Glomerular visceral epithelial cell (primary cell): Measurements from ENCODE around the gene SLC19A2.
A peak's percentile ranks its signal among the peaks of the same experiment; 100 is the strongest.
"Not testable (repeated sequence)": the region's sequence is repeated elsewhere in the genome, so short reads cannot be mapped to it uniquely, and the experiment has no call there.

ENCODE experiments used
- DNase-seq: peaks from one replicate; pipeline ENCODE4 v3.0.0-alpha.2; 2016; ENCODE audit errors: extremely low spot score

The SLC19A2 gene

DNA sequence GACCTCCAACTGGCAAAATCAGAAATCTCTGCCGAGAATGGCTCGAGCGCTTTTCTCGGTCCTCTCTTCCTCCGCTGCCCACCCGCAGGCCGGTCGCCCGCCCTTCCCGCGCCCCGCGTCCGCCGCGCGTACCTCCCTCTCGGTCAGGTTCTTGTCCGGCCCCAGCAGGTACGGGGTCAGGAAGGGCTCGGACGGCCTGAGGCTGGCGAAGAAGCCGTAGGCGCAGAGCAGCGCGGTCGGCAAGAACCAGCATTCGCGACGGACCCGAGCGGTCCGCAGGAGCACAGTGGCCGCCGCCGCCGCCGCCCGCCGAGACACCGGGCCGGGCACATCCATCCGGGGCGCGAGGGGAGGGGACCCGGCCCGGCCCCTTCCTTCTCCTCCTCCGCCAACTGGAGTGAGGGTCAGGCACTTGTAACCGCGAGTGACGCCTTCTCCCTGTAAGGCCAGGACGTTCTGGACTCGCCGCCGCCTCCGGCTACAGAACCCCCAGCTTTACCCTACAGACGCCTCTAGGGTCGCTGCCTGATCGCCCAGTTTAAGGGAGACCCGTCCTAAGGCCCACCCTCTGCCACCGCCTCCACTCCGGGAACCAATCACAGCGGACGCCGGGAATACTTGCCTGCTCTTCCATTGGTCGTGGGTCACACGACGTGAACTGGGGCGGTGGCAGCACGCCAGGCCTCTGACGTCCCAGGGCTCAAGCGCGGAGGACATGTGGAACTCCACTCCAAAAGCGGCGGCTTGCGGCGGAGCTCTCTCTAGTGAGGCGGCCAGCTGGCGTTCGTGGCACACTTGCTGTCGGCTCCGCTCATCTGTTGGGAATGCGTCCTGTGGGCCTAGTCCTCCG, at the start of gene SLC19A2:
TSS of gene SLC19A2 (minus strand) at position 514 of the 850 bp plus-strand sequence. CDS start at position 336, 178 bp downstream.
- DNase-seq = peak; percentile 100

- no peak for DNase-seq
These were observed 48.9 kb upstream of the SLC19A2 start for GRCh38 chr1:169534653-169535052.

DNA sequence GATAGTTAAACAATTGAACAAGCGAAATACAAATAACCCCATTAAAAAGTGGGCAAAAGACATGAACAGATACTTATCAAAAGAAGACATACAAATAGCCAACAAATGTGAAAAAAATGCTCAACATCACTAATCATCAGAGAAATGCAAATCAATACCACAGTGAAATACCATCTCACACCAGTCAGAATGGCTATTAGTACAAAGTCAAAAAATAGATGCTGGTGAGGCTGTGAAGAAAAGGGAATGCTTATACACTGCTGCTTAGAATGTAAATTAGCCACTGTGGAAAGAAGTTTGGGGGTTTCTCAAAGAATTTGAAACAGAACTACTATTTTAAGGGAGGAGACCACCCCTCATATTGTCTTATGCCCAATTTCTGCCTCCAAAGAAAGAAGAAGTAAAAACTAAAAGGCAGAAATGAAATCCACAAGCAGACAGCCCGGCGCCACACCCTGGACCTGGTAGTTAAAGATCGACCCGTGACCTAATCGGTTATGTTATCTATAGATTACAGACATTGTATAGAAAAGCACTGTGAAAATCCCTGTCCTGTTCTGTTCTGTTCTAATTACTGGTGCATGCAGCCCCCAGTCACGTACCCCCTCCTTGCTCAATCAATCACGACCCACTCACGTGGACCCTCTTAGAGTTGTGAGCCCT, 47.9 kb upstream of the SLC19A2 start:
- DNase-seq = not testable (repeated sequence)

DNA sequence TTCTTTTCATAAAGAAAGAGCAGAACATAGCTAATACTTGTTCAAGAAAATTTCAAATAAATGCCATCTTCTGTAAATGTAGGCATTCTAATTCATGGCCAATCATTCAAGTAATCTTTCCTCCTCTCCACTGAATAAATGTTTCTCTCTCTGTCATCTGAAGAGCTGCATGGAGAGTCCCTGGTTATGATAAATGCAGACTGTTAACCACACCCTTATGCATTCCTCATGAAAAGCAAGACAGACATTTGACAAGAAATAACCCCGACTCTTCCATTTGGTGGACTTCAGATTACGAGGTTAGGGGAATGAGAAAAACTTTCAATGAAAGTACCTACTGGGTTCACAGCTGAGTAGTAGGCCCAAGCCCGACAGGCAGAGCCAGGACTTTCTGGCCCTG, 44.7 kb upstream of the SLC19A2 start:
- DNase-seq = no peak

DNA sequence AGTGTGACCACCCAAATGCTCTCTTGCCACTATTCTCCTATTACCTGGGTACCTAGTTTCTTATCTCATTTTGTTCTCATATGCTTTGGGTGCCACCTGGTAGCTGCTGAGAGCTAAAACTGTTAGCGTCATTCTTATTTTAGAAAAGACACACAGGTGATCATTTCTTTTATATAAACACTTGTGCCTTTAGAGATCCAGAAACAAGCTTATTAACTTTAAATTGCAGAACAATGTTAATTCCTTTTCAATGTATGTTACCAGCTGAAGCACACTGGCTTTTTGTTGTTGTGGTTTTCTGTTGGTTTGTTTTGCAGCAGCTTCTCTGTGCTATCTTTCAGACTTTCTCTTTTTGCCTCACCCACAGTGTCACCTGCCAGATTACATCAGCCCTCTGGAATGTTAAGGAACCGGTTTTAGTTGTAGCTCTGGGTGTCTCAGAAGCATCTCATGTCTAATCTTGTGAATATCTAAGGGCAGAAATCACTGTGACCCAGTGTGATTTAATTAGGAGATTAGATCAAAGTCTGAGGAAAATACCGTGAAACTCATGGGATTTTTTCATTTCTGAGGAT, 43.4 kb upstream of the SLC19A2 start:
- DNase-seq = peak; percentile 70

DNA sequence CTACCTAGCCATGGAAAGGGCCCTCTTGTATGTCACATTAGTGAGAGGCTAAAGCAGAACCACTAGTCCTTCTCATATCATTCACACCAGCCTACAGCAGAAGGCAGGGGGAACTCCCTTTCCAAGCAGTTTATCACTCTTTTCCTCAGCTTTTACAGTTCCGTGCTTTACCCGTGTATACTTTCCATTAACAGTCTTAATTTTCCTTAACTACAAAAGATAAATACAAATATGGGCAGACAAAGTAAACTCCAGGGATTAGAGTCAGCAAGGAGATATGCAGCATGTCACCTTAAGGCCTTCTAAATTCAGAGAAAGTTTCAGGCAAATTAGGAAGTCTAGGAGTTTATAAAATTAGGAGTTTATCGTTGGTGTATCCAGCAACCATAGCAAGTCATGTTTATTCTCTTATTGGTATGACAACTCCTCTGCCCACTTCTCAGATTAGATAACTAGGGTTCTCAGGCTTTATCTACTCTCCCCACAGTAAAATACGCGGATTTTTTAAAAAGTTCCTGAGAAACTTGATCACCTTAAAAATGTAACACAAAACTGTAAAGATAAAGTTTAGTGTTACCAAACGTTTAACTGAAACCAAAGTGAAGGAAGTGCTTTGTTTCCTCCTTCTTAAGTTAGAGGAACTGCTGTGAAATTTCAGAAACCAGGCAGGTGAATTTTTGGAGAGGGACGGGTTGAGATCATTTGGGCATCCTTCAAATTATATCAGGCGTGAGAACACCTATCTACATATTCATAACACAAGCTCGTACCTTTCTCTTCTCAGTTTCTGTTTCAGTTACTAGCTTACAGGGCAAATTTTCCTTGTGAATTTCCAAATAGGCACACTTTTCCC, 42.7 kb upstream of the SLC19A2 start:
- no peak for DNase-seq

DNA sequence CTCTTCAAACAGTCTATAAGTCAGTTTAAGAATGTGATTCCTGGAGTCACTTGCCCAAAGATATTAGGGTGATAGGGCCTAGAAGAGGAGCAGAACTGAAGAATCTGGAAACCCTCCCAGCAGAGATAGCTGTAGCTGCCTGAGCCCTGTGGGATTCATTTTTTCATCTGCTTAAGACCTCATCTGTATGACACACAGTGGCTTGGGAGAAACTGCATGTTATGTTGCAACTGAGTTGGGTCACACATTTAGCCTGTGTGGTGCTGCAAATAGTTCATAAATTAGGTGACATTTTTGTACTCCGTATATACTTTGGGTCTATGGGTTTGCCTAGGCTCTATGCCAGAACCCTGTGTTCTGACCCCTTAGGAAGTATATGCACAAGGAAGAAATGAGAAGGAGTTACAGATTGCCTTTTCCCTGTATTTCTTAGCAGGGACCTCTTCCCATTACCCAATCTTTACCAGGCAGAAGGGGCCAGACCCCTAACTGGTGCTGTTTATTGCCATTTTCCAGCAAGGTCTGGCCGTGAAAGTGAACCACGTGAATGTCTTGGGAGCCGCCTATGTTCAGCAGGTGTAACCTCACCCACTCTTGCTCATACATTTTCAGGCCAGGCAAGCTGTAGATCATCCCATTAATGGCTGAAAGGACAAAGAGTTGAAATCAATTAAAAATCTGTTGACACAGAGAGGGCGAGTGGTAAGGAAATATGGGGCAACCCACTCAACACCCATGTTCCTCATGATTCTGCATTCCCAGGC, 41.9 kb upstream of the SLC19A2 start:
- peak; percentile 6 for DNase-seq

DNA sequence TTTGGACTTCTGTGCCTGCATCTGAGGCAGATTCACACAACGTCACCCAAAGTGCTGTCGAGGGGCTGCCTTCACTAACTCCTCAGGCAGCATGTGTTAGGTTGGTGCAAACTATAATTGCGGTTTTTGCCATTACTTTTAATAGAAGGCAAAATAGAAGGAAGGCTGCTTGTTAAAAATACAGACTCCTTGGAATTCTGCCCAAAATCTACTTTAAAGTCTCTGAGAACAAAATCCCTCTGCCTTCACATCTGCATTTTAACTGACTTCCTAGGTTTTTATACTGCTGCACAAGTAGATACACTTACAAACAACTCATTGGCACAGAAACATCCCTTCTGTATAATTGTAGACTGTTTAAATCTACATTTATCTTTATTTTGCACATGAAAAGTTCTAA, 41.3 kb upstream of the SLC19A2 start:
- DNase-seq = no peak

DNA sequence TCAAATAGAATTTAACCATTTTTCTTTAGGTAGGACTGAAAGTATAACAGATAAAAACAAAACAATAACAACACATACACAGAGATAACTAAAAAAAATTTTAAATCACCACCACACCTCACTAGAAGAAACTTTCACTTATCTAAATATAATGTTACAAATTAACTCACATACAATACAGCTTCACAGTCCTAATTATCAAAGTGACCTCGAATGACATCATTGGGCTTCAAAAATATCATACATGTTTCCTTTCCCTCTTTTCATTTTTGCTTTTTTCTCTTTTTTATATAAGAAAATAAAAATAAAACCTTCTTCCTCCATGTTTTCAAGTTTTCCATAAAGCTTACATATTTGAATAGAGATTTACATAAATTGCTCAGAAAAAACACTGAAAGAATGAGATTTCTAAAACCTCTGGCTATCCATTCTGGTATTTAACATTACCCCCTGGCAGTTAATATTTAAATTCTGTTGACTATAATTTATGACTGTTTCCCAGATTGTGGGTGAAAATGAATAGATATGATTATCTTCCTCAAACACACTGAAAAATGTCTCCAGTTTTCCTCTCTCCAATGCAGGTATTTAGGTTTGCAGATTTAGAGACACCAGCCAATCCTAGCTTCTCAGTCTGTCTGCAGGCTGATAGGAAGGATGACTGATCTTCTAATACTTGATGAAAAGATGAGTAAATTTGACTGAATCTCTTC, 40.5 kb upstream of the SLC19A2 start:
- DNase-seq = no peak

GRCh38 chr1:169525391-169525790, 39.6 kb upstream of the SLC19A2 start:
- no peak for DNase-seq

- no peak for DNase-seq
These were observed 38.2 kb upstream of the SLC19A2 start for GRCh38 chr1:169523904-169524303.

- DNase-seq = no peak
These were observed 35.5 kb upstream of the SLC19A2 start for GRCh38 chr1:169521226-169521625.

DNA sequence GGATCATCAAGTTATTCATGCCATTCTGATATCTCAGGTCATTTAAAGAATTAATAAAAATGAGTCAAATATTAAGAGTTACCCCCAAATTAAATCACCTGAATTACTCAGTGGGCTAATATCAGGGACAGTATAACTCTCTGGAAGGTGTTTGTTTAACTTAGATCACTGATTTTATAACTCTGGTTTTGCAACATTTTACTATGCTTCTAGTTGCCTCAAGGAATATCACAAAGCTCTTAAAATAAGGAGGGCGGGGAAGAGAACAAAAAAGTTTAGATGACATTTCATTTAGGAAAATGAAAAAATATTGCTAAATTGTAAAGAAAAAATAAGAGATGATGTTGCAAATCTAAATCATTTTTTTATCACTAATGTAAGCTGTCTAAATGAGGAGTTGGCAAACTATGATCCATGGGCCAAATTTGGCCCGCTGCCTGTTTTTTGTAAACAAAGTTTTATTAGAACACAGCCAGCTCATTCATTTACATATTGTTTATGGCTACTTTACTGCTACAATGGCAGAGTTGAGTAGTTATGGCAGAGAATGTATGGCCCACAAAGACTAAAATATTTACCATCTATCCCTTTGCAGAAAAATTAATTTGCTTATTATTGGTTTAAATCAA, 31.9 kb upstream of the SLC19A2 start:
- DNase-seq = no peak

GRCh38 chr1:169515641-169516040, 29.9 kb upstream of the SLC19A2 start:
- no peak for DNase-seq

DNA sequence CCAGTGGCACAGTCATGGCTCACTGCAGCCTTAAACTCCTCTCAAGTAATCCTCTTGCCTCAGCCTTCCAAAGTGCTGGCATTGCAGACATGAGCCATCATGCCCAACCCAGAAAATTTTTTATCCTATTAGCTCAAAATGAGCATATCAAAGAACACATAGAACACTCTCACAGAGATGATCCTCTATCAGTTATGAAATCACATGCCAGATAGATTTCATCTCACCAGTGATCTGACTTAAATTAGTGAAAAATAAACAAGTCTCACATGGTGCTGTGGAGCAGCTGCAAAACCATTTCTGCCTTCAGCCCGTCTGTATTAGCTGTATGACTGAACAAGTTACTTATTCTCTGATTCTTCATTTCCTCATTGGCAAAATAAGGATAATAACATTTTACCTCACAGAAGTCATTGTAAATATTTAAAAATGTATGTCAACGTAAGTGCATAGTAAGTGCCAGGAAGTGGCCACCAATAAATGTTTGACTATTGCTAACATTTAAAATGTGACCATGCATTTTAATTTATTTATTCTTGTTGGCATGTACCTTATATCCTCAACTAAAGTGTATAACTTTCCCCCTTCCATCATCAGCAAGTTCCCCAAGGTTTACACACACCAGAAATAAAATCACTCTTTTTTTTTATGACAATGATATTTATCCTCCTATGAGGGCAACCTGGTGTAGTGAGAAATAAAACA, 29.0 kb upstream of the SLC19A2 start:
- DNase-seq = no peak

- no peak for DNase-seq
These were observed 27.5 kb upstream of the SLC19A2 start for GRCh38 chr1:169513208-169513607.

DNA sequence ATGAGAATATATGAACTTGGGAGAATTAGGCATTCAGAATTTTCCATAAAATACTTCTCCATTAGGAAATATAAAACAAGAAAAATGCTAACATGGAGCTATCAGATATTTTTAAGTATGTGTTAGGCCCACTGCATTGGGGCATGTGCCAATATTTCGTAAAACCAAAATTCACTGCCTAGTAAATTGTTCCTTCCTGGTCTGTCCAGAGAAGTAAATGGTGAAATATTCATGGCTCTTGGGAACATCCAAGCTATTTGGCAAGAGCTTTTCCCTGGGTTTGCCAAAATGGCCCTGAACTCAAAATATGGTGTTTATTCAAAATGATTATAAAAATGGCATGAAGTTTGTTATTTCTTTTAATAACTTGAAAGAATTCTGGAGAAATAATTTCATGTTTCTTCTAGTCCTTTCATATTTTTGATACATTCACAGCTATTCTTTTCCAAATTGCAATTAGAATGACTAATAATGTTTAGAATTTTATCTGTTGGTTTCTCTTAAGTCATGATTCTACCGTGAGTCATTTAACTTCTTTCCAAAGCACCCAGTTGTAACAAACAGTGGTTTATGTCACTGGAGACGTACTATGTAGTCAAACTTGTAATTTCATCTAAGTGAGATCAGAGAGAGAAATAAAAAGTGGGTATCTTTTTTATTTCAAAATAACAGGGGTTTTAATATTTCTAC, 25.7 kb upstream of the SLC19A2 start:
- DNase-seq = peak; percentile 31

DNA sequence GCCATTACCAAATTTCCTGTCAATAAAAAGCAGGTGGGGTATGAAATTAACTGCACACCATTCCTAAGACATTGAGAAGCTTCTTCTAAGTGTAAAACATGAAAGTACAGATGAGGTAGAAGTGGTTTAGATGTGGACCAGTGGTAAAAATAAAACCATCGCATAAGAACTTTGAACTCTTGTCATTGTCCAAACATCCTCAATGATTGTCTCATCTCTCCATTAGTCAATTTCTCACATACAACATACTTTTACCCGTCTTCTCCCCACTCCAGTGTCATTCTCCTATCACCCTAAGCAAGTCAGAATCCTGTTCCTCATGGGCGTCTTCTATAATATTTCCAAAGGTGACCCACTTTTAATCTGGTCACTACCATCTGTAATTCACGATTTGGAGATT, 24.3 kb upstream of the SLC19A2 start:
- no peak for DNase-seq

- no peak for DNase-seq
These were observed 23.6 kb upstream of the SLC19A2 start for GRCh38 chr1:169509354-169509753.
